OCI-LY7 (cell line): ENCODE measurements around the gene CFDP1. TPM values are rescaled to one million over a fixed set of nuclear protein-coding genes. Genes with fewer than 3 reads are reported as not detected.

Source experiments
- Bru-seq: library from RNA; stranded (reverse); fragments of 400-500 nt; gene quantifications from one replicate; lab custom pipeline; 2021; lab: Mats Ljungman, UMichigan
- BruChase-seq, 2 experiments: library from RNA; stranded (reverse); fragments of 400-500 nt; gene quantifications; one replicate each; lab custom pipeline; 2021; lab: Mats Ljungman, UMichigan
- BruUV-seq: library from RNA; stranded (reverse); fragments of 400-500 nt; replicated peaks from 2 replicates; lab custom pipeline; 2021; lab: Mats Ljungman, UMichigan
- CTCF ChIA-PET: fragments of 300-600 bp; sonication (Branson Sonifier 250); formaldehyde crosslinking; loops from one replicate; lab custom pipeline; 2022; ENCODE audit warnings: antibody characterized with exemption; ENCODE audit not compliant: unreplicated experiment; lab: Charles Lee
- POLR2A ChIA-PET: fragments of 300-600 bp; sonication (Branson Sonifier 250); formaldehyde crosslinking; loops from one replicate; lab custom pipeline; 2022; ENCODE audit warnings: antibody characterized with exemption; lab: Charles Lee
- DNase-seq: peaks from one replicate; pipeline ENCODE4 v3.0.0-alpha.2; 2015; ENCODE audit warnings: low spot score
- H2AFZ ChIP-seq: fragments of 200-600 bp; sonication (generic), shearing (Covaris generic); 2 replicates; pipeline ENCODE4 v1.6.1; 2014; ENCODE audit warnings: mild to moderate bottlenecking, antibody characterized with exemption, low read length, moderate library complexity
- H3K27ac ChIP-seq: fragments of 200-600 bp; sonication (generic); 2 replicates; pipeline ENCODE4 v1.5.1; 2014; ENCODE audit warnings: mixed run types, low read depth, mild to moderate bottlenecking, moderate library complexity, low read length, inconsistent platforms; ENCODE audit not compliant: poor library complexity, severe bottlenecking
- H3K36me3 ChIP-seq: fragments of 200-600 bp; sonication (generic); 2 replicates; pipeline ENCODE4 v1.6.1; 2014; ENCODE audit warnings: mild to moderate bottlenecking, antibody characterized with exemption, low read length, moderate library complexity, mixed read lengths; ENCODE audit not compliant: insufficient read depth
- H3K4me1 ChIP-seq: fragments of 200-600 bp; sonication (generic); 2 replicates; pipeline ENCODE4 v1.5.1; 2014; ENCODE audit warnings: mild to moderate bottlenecking, low read length; ENCODE audit not compliant: insufficient read depth, poor library complexity, severe bottlenecking
- H3K4me2 ChIP-seq: fragments of 200-600 bp; sonication (generic); 2 replicates; pipeline ENCODE4 v1.6.1; 2014; ENCODE audit warnings: mild to moderate bottlenecking, low read length
- H3K4me3 ChIP-seq: fragments of 200-600 bp; sonication (generic); 2 replicates; pipeline ENCODE4 v1.5.1; 2014; ENCODE audit warnings: mild to moderate bottlenecking, low read depth, low read length; ENCODE audit not compliant: poor library complexity, severe bottlenecking
- H3K79me2 ChIP-seq: fragments of 200-600 bp; sonication (generic); 2 replicates; pipeline ENCODE4 v1.6.1; 2016; ENCODE audit warnings: low read depth, mild to moderate bottlenecking, low read length, moderate library complexity, mixed read lengths; ENCODE audit not compliant: insufficient read depth
- H3K9me2 ChIP-seq: fragments of 200-600 bp; sonication (generic); 2 replicates; pipeline ENCODE4 v1.6.1; 2016; ENCODE audit warnings: mild to moderate bottlenecking, low read length, mixed read lengths; ENCODE audit not compliant: insufficient read depth
- H3K9me3 ChIP-seq: fragments of 200-600 bp; sonication (generic); 2 replicates; pipeline ENCODE4 v1.6.1; 2014; ENCODE audit warnings: mild to moderate bottlenecking, mixed run types, low read length, mixed read lengths
- H4K20me1 ChIP-seq: fragments of 200-600 bp; sonication (generic); 2 replicates; pipeline ENCODE4 v1.6.1; 2014; ENCODE audit warnings: mild to moderate bottlenecking, antibody characterized with exemption, low read length, moderate library complexity, mixed read lengths; ENCODE audit not compliant: insufficient read depth
- CTCF ChIP-seq: fragments of 200-600 bp; sonication (generic); conservative IDR thresholded peaks from 2 replicates; pipeline ENCODE4 v1.5.1; 2014; ENCODE audit warnings: mild to moderate bottlenecking, antibody characterized with exemption, low read length, moderate library complexity, mixed read lengths
- EZH2phosphoT487 ChIP-seq: fragments of 200-600 bp; sonication (generic); IDR thresholded peaks from 2 replicates; pipeline ENCODE4 v1.6.1; 2018; ENCODE audit warnings: low read depth, borderline replicate concordance, mild to moderate bottlenecking, mixed run types, antibody characterized with exemption, low read length, moderate library complexity, mixed read lengths
- intact Hi-C: fragments of 100-400 bp; cut with micrococcal nuclease; formaldehyde crosslinking; loops from one replicate; pipeline ENCODE4 v1.10.0; 2022; ENCODE audit not compliant: unreplicated experiment
- long read RNA-seq: library from polyadenylated mRNA; stranded (forward); transcript quantifications from one replicate; pipeline ENCODE4 v2.0.0, GENCODE V29; 2022
- total RNA-seq, 2 experiments: library from RNA; depleted of rRNA in 1 of 2; stranded (reverse); fragments of >200 nt in 1 of 2; shearing (Covaris generic) in 1 of 2; gene quantifications; 2 replicates each; pipeline ENCODE4 v1.2.3, GENCODE V29; 2014 to 2022

The CFDP1 gene
- total RNA-seq (2014; rRNA removed; shearing (Covaris generic)) (30.0 and 55.1 TPM in 2 replicates), total RNA-seq (2022) (55.4 and 57.6 TPM in 2 replicates), Bru-seq, nascent RNA (percentile 79 among the genes with signal in this experiment), BruChase-seq, experiment 1, labeled RNA remaining after a 6-hour chase (percentile 83 among the genes with signal in this experiment), BruChase-seq, experiment 2, labeled RNA remaining after a 2-hour chase (percentile 79 among the genes with signal in this experiment)
- long read RNA-seq, transcript CFDP1-201 (7 exons, 1,275 nt) = major isoform, 42 of 54 reads
- long read RNA-seq, partial matches to known transcripts = 3 of 54 reads
- long read RNA-seq, other reads (novel, unspliced or antisense) = 8 of 54 reads

GRCh38 chr16:75432828-75433731 is at the start of gene CFDP1:
Gene CFDP1 (minus strand): TSS chr16:75433503. CDS start chr16:75433352, 151 bp downstream.
- ChIA-PET POLR2A (interaction anchor here (0.6 to 2.1 kb wide), 14 partner anchors 9 to 561 kb away, joined by 3 to 8 read pairs (median 4); no protein-coding TSS in a partner anchor), CTCF (interaction anchor here (0.5 kb wide), 1 partner anchor 429 kb away, joined by 3 read pairs; no protein-coding TSS in a partner anchor)
- peak; percentile 97 for DNase-seq
- Histone ChIP-seq H3K27ac (no peak within 1 kb of the TSS), H3K36me3 (peaks cover 6% of the 10 kb centered on the region), H3K4me3 (peak within 1 kb of the TSS; percentile 78), H3K9me2 (no peaks in the 10 kb centered on the region), H3K9me3 (no peaks in the 10 kb centered on the region), H4K20me1 (no peaks in the 10 kb centered on the region), H3K79me2 (peaks cover 33% of the 10 kb centered on the region), H2AFZ (peak within 1 kb of the TSS; percentile 100), H3K4me2 (peak within 1 kb of the TSS; percentile 98), H3K4me1 (peaks cover 20% of the 10 kb centered on the region)
- TF ChIP-seq CTCF (no peak), EZH2phosphoT487 (no peak)
- BruUV-seq = no TSS peak
- intact Hi-C loops = loop anchor here (1.0 to 5.0 kb wide), 3 partner anchors 31 to 1759 kb away; partner anchors contain the start of genes GABARAPL2, MON1B and TMEM170A

GRCh38 chr16:75482434-75483205 is 49.3 kb upstream of the CFDP1 start:
- CTCF ChIA-PET = no interaction called here
- POLR2A ChIA-PET = interaction anchor here (0.6 kb wide), 2 partner anchors 32 to 71 kb away, joined by 3 read pairs; no protein-coding TSS in a partner anchor
- no peak for DNase-seq
- H3K27ac ChIP-seq = no peak overlapping the region
- no peak overlapping the region for H3K4me3 ChIP-seq
- intact Hi-C loops = no loop called here
- TF ChIP-seq EZH2phosphoT487 (no peak), CTCF (no peak)
- H2AFZ ChIP-seq = no peak overlapping the region
- H3K36me3 ChIP-seq = no peaks in the 10 kb centered on the region
- H3K9me3 ChIP-seq = no peaks in the 10 kb centered on the region
- no peaks in the 10 kb centered on the region for H3K9me2 ChIP-seq
- no peak overlapping the region for H3K4me2 ChIP-seq
- no TSS peak for BruUV-seq
- H3K4me1 ChIP-seq = peaks cover 6% of the 10 kb centered on the region
- no peaks in the 10 kb centered on the region for H3K79me2 ChIP-seq
- H4K20me1 ChIP-seq = no peaks in the 10 kb centered on the region
